Activated CD8-positive, alpha-beta memory T cell treated with anti-CD3 and anti-CD28 coated beads, Interleukin-2, amount 50 U/mL, for 4 hours (primary cell): Measurements from ENCODE around the gene EFHC1.

Experiments
- DNase-seq: peaks from one replicate; pipeline ENCODE4 v3.0.0-alpha.2; 2020

The EFHC1 gene

DNA sequence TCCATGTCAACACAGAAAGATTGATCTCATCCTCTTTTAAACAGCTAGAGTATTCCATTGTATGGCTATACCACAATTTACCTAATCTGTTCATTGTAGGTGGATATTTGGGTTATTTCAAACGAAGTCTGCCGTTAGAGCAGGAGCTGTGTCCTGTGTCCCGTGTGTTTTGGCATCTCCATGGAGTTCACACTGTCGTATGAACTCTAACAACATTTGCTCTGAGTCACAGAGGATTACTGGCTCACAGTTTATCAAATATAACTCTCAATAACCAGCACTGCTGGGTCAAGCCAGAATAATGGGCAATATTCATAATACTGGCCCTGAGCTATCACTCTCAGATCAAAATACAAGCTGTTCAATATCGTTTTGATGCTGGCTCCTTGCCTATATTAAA, 140.3 kb downstream of the EFHC1 start:
- DNase-seq, result no peak

DNA sequence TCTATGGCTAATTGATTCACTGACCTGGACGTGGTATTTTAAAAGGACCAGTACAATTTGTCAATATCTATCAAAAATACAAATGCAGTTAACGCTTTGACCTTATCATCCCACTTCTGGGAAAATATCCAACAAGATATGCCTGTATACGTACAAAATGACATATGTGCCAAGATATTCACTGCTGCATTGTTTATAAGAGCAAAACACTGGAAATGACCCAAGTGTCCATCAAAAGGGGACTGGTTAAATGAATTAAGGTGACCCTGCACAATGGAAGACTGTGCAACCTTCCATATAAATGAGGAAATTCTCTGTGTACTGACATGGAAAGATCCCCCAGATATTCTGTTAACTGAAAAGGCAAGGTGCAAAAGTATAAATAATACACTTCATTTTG, 142.8 kb downstream of the EFHC1 start:
- no peak for DNase-seq

DNA sequence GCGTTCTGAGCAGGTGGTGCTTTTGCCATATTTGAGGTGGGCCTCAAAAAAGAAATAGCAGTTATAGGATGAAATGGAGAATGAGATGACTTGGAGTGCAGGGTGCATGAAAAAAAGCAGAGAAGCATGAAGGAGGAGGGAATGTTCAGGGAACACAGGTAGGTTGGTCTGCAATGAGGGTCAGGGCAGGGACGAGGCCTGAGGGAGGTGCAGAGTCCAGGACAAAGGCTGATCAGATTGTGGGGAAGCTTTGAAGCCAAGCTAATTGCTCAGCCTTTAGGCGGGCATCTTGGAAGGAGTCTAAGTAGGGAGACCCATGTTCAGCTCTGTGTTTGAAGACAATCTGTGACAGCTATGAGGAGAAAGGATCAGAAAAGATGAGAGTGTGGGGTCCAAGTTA, 144.7 kb downstream of the EFHC1 start:
- DNase-seq, result no peak

DNA sequence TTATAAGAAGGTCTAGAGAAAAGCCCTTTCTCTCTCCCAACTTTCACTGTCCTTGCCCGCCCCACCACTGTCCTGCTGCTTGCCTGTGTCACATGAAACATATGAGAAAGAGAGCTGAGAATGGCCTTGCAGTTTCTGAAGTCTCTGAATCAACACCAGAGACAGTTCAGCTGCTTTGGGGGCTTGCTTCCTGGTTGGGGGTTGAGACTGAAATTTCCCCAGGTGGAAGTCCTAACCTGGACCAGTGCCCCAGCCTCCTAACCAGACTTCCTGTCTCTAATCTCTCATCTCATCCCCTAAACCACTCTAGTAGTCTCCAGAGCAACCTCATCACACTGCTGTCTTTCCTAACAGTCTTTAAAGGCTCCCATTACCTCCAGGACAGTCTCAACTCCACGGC, 146.1 kb downstream of the EFHC1 start:
- DNase-seq, result no peak

DNA sequence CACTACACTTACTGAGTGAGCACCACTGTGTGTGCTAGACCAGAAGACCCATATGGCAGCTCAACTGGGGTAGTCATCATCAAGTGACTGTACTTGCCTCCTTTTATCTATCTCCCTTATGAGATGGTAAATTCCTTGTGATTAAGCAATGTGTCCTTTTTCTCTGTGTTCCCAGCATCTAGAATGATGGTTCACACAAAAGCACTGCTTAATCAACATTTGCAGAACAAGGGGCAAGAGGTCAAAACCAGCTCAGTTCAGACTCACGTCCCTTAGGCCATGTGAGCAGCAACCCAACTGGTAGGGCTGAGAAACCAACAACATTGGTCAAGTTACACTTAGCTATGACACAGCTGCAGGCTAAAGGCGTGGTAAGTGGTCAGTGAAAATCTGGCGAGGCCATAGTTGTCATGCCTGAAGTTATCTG, 146.7 kb downstream of the EFHC1 start:
- no peak for DNase-seq

DNA sequence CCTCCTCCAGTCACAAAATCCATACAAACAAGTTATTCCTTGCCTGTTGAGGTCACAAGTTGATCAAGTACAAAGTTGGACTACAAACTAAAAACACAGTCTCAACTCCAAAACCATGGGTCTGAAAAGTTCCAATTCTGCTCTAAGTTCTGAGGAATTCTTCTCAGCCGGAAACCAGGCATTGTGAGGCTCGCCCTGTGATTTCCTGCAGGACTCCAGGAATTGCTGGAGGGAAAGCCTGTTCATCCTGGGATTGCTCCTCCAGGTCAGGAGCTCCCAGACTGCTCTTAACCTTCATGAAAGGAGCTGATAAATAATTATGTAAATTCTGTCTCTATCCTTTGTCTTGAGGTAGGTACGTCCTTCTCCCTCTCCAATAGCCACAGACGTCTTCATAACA, 148.2 kb downstream of the EFHC1 start:
- DNase-seq, result no peak

DNA sequence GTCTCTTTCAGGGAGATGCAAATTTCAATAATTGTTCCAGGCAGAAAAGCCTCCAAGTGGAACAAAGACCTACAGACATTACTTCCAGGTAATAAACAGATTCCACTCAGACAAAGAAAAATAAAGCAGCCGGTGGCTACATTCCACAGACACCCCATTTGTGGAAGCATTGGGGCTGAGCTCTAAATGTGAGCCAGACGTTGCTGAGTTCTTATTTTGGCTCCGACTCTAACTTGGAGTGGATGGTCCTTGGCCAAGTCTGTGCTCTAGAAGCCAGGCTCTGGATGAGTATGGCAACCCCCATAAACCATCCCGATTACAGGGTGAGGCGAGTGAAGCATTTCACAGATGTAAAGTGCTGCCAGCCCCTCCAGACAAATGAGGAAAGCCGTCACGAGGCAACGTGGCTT, 150.2 kb downstream of the EFHC1 start:
- DNase-seq, result no peak

DNA sequence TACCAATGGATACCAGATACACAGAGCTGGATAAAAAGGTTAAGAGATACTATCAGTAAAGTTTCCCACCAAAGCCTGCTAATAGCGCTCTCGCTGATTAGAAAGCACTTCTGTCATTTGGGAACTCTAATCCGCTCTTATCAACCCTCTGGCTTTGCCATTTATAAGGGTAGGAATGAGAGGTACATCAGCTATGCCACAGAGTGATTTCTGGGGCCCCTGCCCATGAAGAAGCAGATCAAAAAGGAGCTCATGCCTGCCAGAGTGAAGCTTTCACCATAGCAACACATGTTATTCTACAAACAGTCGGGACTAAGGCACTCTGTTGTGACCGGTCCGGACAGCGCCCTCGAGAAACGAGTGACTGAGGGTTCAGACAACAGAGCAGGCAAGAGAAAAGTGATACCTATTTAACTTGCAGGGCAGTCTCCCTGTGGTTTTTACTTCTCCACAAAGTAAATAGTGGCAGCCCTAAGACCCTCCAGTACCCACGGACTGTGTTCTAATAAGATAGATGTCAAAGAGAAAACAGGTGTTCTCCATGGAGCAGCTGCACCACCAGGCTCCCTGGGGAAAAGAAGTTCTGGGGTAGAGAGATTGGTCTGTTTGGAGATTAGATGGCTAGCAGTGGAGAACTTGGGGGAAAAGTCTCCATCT, 151.1 kb downstream of the EFHC1 start:
- no peak for DNase-seq

DNA sequence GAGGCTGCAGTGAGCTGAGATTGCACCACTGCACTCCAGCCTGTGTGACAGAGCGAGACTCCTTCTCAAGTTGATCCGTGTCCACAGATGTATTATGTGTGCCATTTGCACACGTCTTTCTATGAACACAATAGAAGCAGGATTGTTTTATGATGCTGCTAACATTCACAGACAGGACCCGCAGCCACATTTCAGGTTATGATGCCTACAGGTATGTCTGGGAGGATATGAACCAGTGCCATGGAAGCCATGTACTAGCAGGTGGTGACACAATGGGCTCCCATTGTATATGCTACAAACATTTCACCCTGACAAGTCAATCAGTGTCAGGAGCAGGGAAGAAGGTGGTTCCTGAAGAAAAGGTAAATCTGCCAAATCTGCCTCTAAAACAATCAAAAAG, 152.4 kb downstream of the EFHC1 start:
- no peak for DNase-seq

DNA sequence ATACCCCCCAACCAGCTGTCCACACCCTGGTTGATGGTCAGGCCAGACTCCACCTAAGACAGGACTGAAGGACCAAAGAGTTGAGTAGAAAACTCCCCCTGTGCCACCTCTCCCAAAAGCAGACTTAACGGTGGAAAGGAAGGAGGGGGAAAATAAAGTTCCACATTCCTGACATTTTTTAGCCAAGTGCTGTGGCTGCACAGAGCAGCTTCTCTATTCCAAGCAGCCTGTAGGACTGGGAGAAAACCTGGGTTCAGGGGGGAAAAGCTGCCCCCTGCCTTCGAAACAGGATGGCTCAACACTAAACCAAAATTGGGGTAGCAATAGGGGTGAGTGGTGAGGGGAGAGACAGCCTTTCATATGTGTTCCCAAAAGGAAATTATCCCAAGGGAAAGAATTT, 153.2 kb downstream of the EFHC1 start:
- no peak for DNase-seq
